Measurements from ENCODE around the gene TTC16.
A peak's percentile ranks its signal among the peaks of the same experiment; 100 is the strongest.

The TTC16 gene

DNA sequence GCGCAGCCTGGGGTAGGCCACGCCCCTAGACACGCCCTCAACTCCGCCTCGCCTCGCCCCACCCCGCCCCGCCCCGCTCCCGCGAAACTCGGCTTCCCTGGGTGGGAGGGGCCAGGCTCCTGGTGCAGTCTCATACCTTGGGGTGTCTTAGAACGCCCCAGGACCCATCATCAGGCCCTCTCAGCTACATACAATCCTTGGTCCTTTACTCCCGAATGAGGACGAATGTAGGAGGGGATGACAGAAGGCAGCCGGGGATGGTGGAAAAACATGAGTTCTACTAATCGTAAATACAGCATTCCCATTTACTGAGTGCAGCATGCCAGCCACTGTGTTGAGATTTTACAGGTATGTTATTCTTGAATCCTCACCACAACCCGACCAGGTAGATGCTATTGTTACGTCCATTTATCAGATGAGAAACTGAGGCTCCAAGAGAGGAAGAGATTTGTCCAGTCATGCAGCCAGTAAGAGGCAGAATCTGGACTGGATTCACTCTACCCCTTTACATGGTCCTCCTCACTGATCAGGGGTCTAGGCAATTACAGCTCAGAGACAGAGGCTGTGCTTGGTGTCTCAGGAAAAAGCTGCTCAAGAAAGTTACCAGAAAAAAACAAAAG, 55.8 kb downstream of the TTC16 start:
- in situ Hi-C loops (cut with MboI; ENCODE audit: low pct_unique_long_range_greater_than_20kb, low sequenced_read_pairs, unreplicated experiment) = no loop called here
- no peak for DNase-seq (ENCODE audit: low spot score)
- TF ChIP-seq, protein P1, sequence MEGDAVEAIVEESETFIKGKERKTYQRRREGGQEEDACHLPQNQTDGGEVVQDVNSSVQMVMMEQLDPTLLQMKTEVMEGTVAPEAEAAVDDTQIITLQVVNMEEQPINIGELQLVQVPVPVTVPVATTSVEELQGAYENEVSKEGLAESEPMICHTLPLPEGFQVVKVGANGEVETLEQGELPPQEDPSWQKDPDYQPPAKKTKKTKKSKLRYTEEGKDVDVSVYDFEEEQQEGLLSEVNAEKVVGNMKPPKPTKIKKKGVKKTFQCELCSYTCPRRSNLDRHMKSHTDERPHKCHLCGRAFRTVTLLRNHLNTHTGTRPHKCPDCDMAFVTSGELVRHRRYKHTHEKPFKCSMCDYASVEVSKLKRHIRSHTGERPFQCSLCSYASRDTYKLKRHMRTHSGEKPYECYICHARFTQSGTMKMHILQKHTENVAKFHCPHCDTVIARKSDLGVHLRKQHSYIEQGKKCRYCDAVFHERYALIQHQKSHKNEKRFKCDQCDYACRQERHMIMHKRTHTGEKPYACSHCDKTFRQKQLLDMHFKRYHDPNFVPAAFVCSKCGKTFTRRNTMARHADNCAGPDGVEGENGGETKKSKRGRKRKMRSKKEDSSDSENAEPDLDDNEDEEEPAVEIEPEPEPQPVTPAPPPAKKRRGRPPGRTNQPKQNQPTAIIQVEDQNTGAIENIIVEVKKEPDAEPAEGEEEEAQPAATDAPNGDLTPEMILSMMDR (IDR thresholded peaks at IDR 0.05; ENCODE audit: extremely low read depth, insufficient read depth, missing control alignments) = no peak

DNA sequence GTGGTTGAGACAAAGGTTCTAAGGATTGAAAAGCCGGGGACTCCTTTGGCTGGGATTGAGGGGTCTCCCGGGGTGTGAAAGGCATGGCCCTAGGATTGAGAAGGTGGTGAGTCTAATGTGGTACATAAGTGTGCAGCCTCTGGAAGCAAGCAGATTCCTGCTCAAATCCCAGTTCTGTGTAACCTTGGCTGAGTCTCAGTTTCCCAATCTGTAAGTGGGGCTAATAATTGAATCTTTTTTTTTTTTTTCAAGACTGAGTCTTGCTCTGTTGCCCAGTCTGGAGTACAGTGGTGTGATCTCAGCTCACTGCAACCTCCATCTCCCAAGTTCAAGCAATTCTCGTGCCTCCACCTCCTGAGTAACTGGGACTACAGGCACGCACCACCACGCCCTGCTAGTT, 56.7 kb downstream of the TTC16 start:
- in situ Hi-C loops (cut with MboI; ENCODE audit: low pct_unique_long_range_greater_than_20kb, low sequenced_read_pairs, unreplicated experiment) = no loop called here
- no peak for DNase-seq (ENCODE audit: low spot score)
- TF ChIP-seq, protein P1 (IDR thresholded peaks at IDR 0.05; ENCODE audit: extremely low read depth, insufficient read depth, missing control alignments) = no peak

DNA sequence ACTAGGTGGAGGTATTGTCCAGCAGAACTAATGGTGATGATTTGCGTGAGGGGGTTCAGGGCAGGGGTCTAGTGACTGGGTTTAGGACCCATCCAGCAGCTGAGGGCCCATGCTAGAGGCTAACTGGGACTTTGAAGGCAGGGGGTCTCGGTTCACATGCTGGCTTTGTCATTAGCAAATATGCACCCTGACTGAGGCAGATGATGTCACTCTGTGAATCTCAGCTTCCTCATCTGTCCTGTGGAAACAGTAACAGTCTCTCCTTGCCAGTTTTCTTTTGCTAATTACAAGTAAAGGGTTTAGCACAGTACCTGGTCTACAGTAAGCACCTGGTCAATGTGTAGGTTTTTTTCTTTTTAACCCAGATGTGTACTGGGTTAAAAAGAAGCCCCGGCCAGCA, 57.4 kb downstream of the TTC16 start:
- DNase-seq (ENCODE audit: low spot score) = no peak
- TF ChIP-seq, protein P1 (IDR thresholded peaks at IDR 0.05; ENCODE audit: extremely low read depth, insufficient read depth, missing control alignments) = no peak
- in situ Hi-C loops (cut with MboI; ENCODE audit: low pct_unique_long_range_greater_than_20kb, low sequenced_read_pairs, unreplicated experiment) = no loop called here

DNA sequence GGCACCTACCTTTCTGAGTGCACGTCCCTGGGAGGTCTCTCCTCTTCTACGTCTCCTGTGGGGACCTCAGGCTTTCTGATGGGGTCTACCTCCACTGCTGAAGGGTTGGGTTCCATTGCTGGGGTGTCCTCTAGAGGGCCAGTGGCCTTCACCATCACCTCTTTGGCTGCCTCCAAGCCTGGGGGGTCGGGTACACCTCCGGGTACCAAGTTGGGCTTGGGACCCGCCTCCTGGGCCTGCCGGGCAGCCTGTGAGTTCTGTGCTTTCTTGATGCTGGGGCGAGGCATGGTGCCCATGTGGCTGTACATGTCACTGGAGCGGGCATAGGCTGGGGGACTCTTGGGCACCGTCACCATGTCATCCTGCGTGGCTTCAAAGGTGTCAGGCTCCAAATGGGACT, 58.1 kb downstream of the TTC16 start:
- TF ChIP-seq, protein P1 (IDR thresholded peaks at IDR 0.05; ENCODE audit: extremely low read depth, insufficient read depth, missing control alignments) = no peak
- in situ Hi-C loops (cut with MboI; ENCODE audit: low pct_unique_long_range_greater_than_20kb, low sequenced_read_pairs, unreplicated experiment) = no loop called here
- DNase-seq (ENCODE audit: low spot score) = no peak

DNA sequence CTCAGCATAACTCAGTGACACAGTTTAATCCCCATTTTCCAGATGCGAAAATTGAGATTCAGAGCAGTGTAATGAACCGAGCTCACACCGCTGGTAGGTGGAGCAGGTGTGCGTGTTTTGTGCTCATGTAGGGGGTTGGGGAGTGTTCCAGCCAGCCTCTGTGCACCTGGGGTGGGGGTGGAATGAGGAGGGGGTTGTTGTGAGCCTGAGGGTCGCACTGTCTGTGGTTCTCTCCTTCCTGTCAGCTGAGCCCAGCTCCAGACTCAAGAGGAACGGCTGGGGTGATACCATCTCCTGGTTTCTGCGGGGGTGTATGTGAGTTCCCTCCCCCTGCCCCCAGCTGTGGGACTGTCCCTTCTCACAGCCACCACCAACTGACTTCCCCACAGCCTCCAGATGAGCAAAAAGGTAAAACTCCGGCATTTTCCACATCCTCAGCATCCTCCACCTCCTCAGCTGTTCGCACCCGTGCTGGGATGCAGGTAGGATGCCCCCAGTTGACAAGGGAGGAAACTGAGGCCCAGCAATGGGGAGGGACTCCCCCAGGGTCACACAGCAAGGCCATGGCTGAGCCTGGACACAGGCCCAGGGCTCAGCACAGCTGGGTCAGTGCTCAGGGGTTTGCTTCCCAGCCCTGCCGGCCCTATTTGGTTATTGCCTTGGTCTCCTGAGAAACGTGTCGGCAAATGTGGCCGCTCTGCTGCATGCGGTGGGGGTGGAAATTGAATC, 60.5 kb downstream of the TTC16 start:
- peak; percentile 82 for DNase-seq (ENCODE audit: low spot score)
- TF ChIP-seq, protein P1 (IDR thresholded peaks at IDR 0.05; ENCODE audit: extremely low read depth, insufficient read depth, missing control alignments) = no peak
- in situ Hi-C loops (cut with MboI; ENCODE audit: low pct_unique_long_range_greater_than_20kb, low sequenced_read_pairs, unreplicated experiment) = no loop called here

DNA sequence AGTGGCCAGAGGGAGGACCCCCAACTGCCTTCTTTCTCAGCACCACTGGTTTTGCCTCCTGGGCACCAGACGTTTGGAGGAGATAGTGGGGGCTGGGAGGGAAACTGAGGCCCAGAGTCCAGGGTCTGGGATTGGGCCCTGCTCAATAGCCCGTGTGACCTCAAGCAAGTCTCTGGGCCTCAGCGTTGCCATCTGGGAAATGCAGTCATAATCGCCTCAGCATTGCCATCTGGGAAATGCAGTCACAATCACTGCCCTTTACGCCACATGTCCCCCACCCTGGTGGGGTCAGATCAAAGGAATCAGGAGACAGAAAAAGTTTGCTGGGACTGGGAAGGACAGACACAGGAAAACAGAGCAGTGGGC, 61.0 kb downstream of the TTC16 start:
- TF ChIP-seq, protein P1 (IDR thresholded peaks at IDR 0.05; ENCODE audit: extremely low read depth, insufficient read depth, missing control alignments) = no peak
- in situ Hi-C loops (cut with MboI; ENCODE audit: low pct_unique_long_range_greater_than_20kb, low sequenced_read_pairs, unreplicated experiment) = no loop called here
- DNase-seq (ENCODE audit: low spot score) = no peak
